Smooth muscle cell of the brain vasculature (primary cell): ENCODE results near the gene RPL10A.
"Not testable (repeated sequence)": the region's sequence is repeated elsewhere in the genome, so short reads cannot be mapped to it uniquely, and the experiment has no call there.

Experiments
- DNase-seq: peaks from one replicate; pipeline ENCODE4 v3.0.0-alpha.2; 2012; ENCODE audit warnings: low read depth, low spot score

RPL10A gene

GRCh38 chr6:35510916-35511561, 42.8 kb downstream of the RPL10A start:
- DNase-seq = no peak

- no peak for DNase-seq
Measured at GRCh38 chr6:35511562-35511941, 43.4 kb downstream of the RPL10A start.

- no peak for DNase-seq
Measured at GRCh38 chr6:35512006-35512405, 43.8 kb downstream of the RPL10A start.

GRCh38 chr6:35512740-35513139, 44.5 kb downstream of the RPL10A start, which contains the start of gene TULP1:
Gene TULP1, minus strand, starts transcription at chr6:35512896. Its CDS starts 38 bp downstream, at chr6:35512858.
- DNase-seq = no peak

GRCh38 chr6:35514587-35514986, 46.4 kb downstream of the RPL10A start:
- DNase-seq = no peak

- DNase-seq = not testable (repeated sequence)
Measured at GRCh38 chr6:35515939-35516338, 47.7 kb downstream of the RPL10A start.

GRCh38 chr6:35516712-35517111, 48.5 kb downstream of the RPL10A start:
- DNase-seq = no peak

- DNase-seq = not testable (repeated sequence)
Measured at GRCh38 chr6:35517978-35518377, 49.8 kb downstream of the RPL10A start.

GRCh38 chr6:35518566-35519312, 50.5 kb downstream of the RPL10A start:
- DNase-seq = no peak

GRCh38 chr6:35519313-35520015, 51.3 kb downstream of the RPL10A start:
- no peak for DNase-seq
